GM21786 (cell line): ENCODE results near the gene RYR3.

Experiments
- ATAC-seq: cut with Tn5 transposase; IDR thresholded peaks from one replicate; pipeline ENCODE4 v1.9.1; 2021; ENCODE audit not compliant: unreplicated experiment

RYR3 gene

GRCh38 chr15:33443708-33444107 is 132.9 kb downstream of the RYR3 start:
- no peak for ATAC-seq

- ATAC-seq = no peak
Observed at GRCh38 chr15:33445984-33446383, 135.2 kb downstream of the RYR3 start.

GRCh38 chr15:33448151-33448550 is 137.4 kb downstream of the RYR3 start:
- no peak for ATAC-seq

GRCh38 chr15:33448961-33449606 is 138.3 kb downstream of the RYR3 start:
- ATAC-seq = no peak

GRCh38 chr15:33449810-33450209 is 139.0 kb downstream of the RYR3 start:
- ATAC-seq = no peak

- ATAC-seq = no peak
Observed at GRCh38 chr15:33451385-33451784, 140.6 kb downstream of the RYR3 start.

- ATAC-seq = no peak
Observed at GRCh38 chr15:33453761-33454160, 143.0 kb downstream of the RYR3 start.

- no peak for ATAC-seq
Observed at GRCh38 chr15:33454346-33454745, 143.6 kb downstream of the RYR3 start.

- no peak for ATAC-seq
Observed at GRCh38 chr15:33454996-33455395, 144.2 kb downstream of the RYR3 start.

GRCh38 chr15:33458421-33458820 is 147.7 kb downstream of the RYR3 start:
- ATAC-seq = no peak

- no peak for ATAC-seq
Observed at GRCh38 chr15:33460166-33460805, 149.5 kb downstream of the RYR3 start.

GRCh38 chr15:33461671-33462070 is 150.9 kb downstream of the RYR3 start:
- ATAC-seq = no peak

- no peak for ATAC-seq
Observed at GRCh38 chr15:33467146-33467815, 156.5 kb downstream of the RYR3 start.

GRCh38 chr15:33467816-33468163 is 157.0 kb downstream of the RYR3 start:
- ATAC-seq = no peak

GRCh38 chr15:33468740-33469139 is 158.0 kb downstream of the RYR3 start:
- ATAC-seq = no peak

- no peak for ATAC-seq
Observed at GRCh38 chr15:33473005-33473404, 162.2 kb downstream of the RYR3 start.

GRCh38 chr15:33473714-33474113 is 162.9 kb downstream of the RYR3 start:
- no peak for ATAC-seq

GRCh38 chr15:33476076-33476475 is 165.3 kb downstream of the RYR3 start:
- no peak for ATAC-seq

- ATAC-seq = no peak
Observed at GRCh38 chr15:33476908-33477307, 166.1 kb downstream of the RYR3 start.

GRCh38 chr15:33489335-33489734 is 178.6 kb downstream of the RYR3 start:
- no peak for ATAC-seq

GRCh38 chr15:33490703-33491102 is 179.9 kb downstream of the RYR3 start:
- no peak for ATAC-seq

GRCh38 chr15:33492434-33493052 is 181.8 kb downstream of the RYR3 start:
- no peak for ATAC-seq
